HepG2 (cell line): ENCODE measurements around the gene PKP4. TPM values are rescaled to one million over a fixed set of nuclear protein-coding genes. Genes with fewer than 3 reads are reported as not detected.

Source experiments
- AKAP8 ChIP-seq: sonication (generic); formaldehyde crosslinking; IDR thresholded peaks from 2 replicates; pipeline ENCODE4 v1.5.1; 2020; ENCODE audit warnings: mild to moderate bottlenecking, missing genetic modification reagents
- BHLHE40 ChIP-seq: IDR thresholded peaks from 2 replicates; pipeline ENCODE4 v1.6.1; 2011; ENCODE audit warnings: low read length, improper control_type of control experiment
- CBX5 ChIP-seq: sonication (generic); formaldehyde crosslinking; IDR thresholded peaks from 2 replicates; pipeline ENCODE4 v1.4.0; 2020; ENCODE audit warnings: missing genetic modification reagents, borderline replicate concordance
- DMAP1 ChIP-seq: IDR thresholded peaks from 2 replicates; pipeline ENCODE4 v1.6.1; 2016
- FOXA1 ChIP-seq, 2 experiments: fragments of 450-650 bp in 1 of 2; sonication (generic) in 1 of 2; formaldehyde crosslinking in 1 of 2; IDR thresholded peaks; 2 replicates each; pipeline versions ENCODE4 v1.4.0 to v1.6.1; 2016 to 2020; ENCODE audit warnings: missing genetic modification reagents in 1 of 2
- FOXO1 ChIP-seq: sonication (generic); formaldehyde crosslinking; IDR thresholded peaks from 2 replicates; pipeline ENCODE4 v1.4.0; 2020; ENCODE audit warnings: missing genetic modification reagents
- HES4 ChIP-seq: sonication (generic); formaldehyde crosslinking; IDR thresholded peaks from 2 replicates; pipeline ENCODE4 v1.9.0; 2021; ENCODE audit warnings: mild to moderate bottlenecking, missing genetic modification reagents, borderline replicate concordance
- PHF8 ChIP-seq: sonication (generic); formaldehyde crosslinking; IDR thresholded peaks from 2 replicates; pipeline ENCODE4 v1.5.0; 2020; ENCODE audit warnings: missing genetic modification reagents
- TGIF2 ChIP-seq: IDR thresholded peaks from 2 replicates; pipeline ENCODE4 v1.6.1; 2016; ENCODE audit warnings: control low read depth, missing compliant biosample characterization
- XBP1 ChIP-seq: sonication (generic); formaldehyde crosslinking; IDR thresholded peaks from 2 replicates; pipeline ENCODE4 v1.5.0; 2020; ENCODE audit warnings: missing genetic modification reagents
- ZBTB21 ChIP-seq: sonication (generic); formaldehyde crosslinking; IDR thresholded peaks from 2 replicates; pipeline ENCODE4 v1.4.0; 2020; ENCODE audit warnings: missing genetic modification reagents
- ZMYM4 ChIP-seq: sonication (generic); formaldehyde crosslinking; IDR thresholded peaks from 2 replicates; pipeline ENCODE4 v1.8.1; 2023; ENCODE audit warnings: mild to moderate bottlenecking, missing genetic modification reagents
- ZNF225 ChIP-seq: sonication (generic); formaldehyde crosslinking; IDR thresholded peaks from 2 replicates; pipeline ENCODE4 v1.4.0; 2020; ENCODE audit warnings: mild to moderate bottlenecking, missing genetic modification reagents
- ZNF317 ChIP-seq: sonication (generic); formaldehyde crosslinking; IDR thresholded peaks from 2 replicates; pipeline ENCODE4 v1.5.0; 2020; ENCODE audit warnings: mild to moderate bottlenecking, missing genetic modification reagents
- ZNF564 ChIP-seq: sonication (generic); formaldehyde crosslinking; IDR thresholded peaks from 2 replicates; pipeline ENCODE4 v1.8.1; 2023; ENCODE audit warnings: mild to moderate bottlenecking, missing genetic modification reagents
- ZNF570 ChIP-seq: sonication (generic); formaldehyde crosslinking; IDR thresholded peaks from 2 replicates; pipeline ENCODE4 v1.4.0; 2020; ENCODE audit warnings: mild to moderate bottlenecking, missing genetic modification reagents, borderline replicate concordance
- ZNF605 ChIP-seq: sonication (generic); formaldehyde crosslinking; IDR thresholded peaks from 2 replicates; pipeline ENCODE4 v1.8.0; 2022; ENCODE audit warnings: mild to moderate bottlenecking, missing genetic modification reagents
- ZNF652 ChIP-seq: IDR thresholded peaks from 2 replicates; pipeline ENCODE4 v1.6.1; 2016; ENCODE audit warnings: low read depth, borderline replicate concordance
- ZNF674 ChIP-seq: sonication (generic); formaldehyde crosslinking; IDR thresholded peaks from 2 replicates; pipeline ENCODE4 v1.5.0; 2020; ENCODE audit warnings: low read depth, mild to moderate bottlenecking, missing genetic modification reagents
- ZNF776 ChIP-seq: sonication (generic); formaldehyde crosslinking; IDR thresholded peaks from 2 replicates; pipeline ENCODE4 v1.4.0; 2020; ENCODE audit warnings: mild to moderate bottlenecking, missing genetic modification reagents
- ZNF790 ChIP-seq: sonication (generic); formaldehyde crosslinking; IDR thresholded peaks from 2 replicates; pipeline ENCODE4 v1.8.0; 2022; ENCODE audit warnings: missing genetic modification reagents, mild to moderate bottlenecking, borderline replicate concordance
- ZSCAN29 ChIP-seq: sonication (generic); formaldehyde crosslinking; conservative IDR thresholded peaks from 2 replicates; pipeline ENCODE4 v1.4.0; 2020; ENCODE audit warnings: mild to moderate bottlenecking, missing genetic modification reagents
- polyA plus RNA-seq, 8 experiments: library from polyadenylated mRNA; depleted of rRNA in 3 of 8; stranded (reverse) in 7 of 8; unstranded in 1 of 8; fragments of >200 nt; fragmentation: Illumina TruSeq in 4 of 8; extraction: Trizol in 4 of 8; gene quantifications; 2 replicates each; pipeline versions ENCODE4 v1.2.1 to v1.2.3, GENCODE V29; 2011 to 2016; ENCODE audit warnings: low read depth in 4 of 8, missing spikeins in 1 of 8, mixed read lengths in 1 of 8; ENCODE audit not compliant: insufficient read depth in 1 of 8
- total RNA-seq, 5 experiments: library from RNA; depleted of rRNA; stranded (reverse); fragments of >200 nt; fragmentation: Illumina TruSeq; extraction: Trizol; gene quantifications; 2 replicates each; pipeline ENCODE4 v1.2.3, GENCODE V29; 2016; ENCODE audit warnings: low read depth in 1 of 5
- TF ChIP-seq, protein P1 (sequence below): IDR thresholded peaks from 2 replicates; pipeline ENCODE4 v1.6.1; 2016
- TF ChIP-seq, protein P2 (sequence below): sonication (generic); formaldehyde crosslinking; IDR thresholded peaks from 2 replicates; pipeline ENCODE4 v1.5.0; 2020; ENCODE audit warnings: missing genetic modification reagents, mild to moderate bottlenecking, borderline replicate concordance
- TF ChIP-seq, protein P3 (sequence below): sonication (generic); formaldehyde crosslinking; IDR thresholded peaks from 2 replicates; pipeline ENCODE4 v1.4.0; 2020; ENCODE audit warnings: missing genetic modification reagents

Gene PKP4
- total and polyA plus RNA-seq, 2 of the 13 experiments (the other 11 are each of a cell fraction or from before 2014, with no cell fraction given): 80.9 to 90.5 TPM

DNA sequence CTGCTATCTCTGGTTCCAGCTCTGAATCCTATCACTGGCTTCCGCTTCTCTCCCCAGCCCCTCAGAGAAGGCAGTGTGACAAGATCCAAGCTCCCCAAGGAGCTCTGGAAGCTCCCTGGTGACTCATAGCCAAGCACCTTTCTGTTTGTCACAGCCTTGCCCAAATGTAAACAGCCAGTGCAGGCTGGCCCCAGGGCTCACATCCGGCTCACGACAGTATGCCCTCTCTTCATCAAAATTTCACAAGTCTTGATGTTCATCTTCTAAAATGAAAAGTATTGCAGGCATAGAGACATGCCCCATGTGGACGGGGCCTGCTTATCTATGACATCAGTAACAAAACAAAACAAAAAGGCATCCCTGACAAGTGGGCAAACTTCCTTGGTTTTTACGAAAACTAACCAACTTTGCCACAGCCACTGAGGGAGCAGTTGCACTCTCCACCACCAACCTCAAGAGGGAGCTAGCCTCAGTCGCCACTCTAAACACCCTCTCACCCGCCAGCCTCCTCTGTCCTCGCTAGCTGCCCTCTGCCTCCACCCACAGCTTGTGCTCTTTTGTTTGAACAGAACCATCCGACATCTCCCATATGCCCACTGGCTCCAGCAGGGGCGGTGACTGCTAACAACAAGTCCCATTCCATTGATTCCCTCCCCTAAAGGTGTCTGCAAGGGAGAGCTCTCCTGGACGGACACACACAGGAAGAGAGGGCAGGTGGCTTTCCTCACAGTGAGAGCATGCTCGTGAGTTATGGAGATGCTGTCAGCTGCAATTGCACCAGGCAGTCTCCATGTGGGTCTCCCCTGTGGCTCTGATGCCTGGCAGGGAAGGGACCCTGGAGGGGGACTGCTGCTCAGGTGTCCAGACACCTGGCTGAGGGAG is 267.4 kb downstream of the PKP4 start (continued):
- TF ChIP-seq AKAP8 (CRISPR knock-in tag): no peak
- TF ChIP-seq ZNF317 (CRISPR knock-in tag): no peak
- peak; percentile 81 for TF ChIP-seq ZMYM4 (CRISPR knock-in tag)
- TF ChIP-seq TGIF2 (CRISPR knock-in tag): peak; percentile 62; the same call in 1 of the 2 replicates
- TF ChIP-seq DMAP1: no peak
- no peak for TF ChIP-seq ZSCAN29 (CRISPR knock-in tag)
- TF ChIP-seq, protein P1, sequence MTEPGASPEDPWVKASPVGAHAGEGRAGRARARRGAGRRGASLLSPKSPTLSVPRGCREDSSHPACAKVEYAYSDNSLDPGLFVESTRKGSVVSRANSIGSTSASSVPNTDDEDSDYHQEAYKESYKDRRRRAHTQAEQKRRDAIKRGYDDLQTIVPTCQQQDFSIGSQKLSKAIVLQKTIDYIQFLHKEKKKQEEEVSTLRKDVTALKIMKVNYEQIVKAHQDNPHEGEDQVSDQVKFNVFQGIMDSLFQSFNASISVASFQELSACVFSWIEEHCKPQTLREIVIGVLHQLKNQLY (CRISPR knock-in tag): no peak
- TF ChIP-seq, protein P2, sequence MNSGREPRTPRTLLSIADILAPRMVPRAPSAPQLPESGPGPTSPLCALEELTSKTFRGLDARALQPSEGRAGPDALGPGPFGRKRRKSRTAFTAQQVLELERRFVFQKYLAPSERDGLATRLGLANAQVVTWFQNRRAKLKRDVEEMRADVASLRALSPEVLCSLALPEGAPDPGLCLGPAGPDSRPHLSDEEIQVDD (CRISPR knock-in tag): no peak
- TF ChIP-seq FOXO1: peak; percentile 37; the same call in 1 of the 2 replicates
- TF ChIP-seq ZNF564 (CRISPR knock-in tag): no peak
- no peak for TF ChIP-seq ZNF776 (CRISPR knock-in tag)
- no peak for TF ChIP-seq ZNF570 (CRISPR knock-in tag)
- TF ChIP-seq HES4 (CRISPR knock-in tag): no peak
- no peak for TF ChIP-seq ZNF652 (CRISPR knock-in tag)
- TF ChIP-seq ZNF790 (CRISPR knock-in tag): no peak
- no peak; the same call in 1 of the 2 replicates for TF ChIP-seq ZNF225 (CRISPR knock-in tag)
- no peak for TF ChIP-seq XBP1 (CRISPR knock-in tag)
- TF ChIP-seq ZNF605: peak; percentile 12
- no peak for TF ChIP-seq ZBTB21 (CRISPR knock-in tag)
- no peak for TF ChIP-seq ZNF674 (CRISPR knock-in tag)
- TF ChIP-seq, protein P3, sequence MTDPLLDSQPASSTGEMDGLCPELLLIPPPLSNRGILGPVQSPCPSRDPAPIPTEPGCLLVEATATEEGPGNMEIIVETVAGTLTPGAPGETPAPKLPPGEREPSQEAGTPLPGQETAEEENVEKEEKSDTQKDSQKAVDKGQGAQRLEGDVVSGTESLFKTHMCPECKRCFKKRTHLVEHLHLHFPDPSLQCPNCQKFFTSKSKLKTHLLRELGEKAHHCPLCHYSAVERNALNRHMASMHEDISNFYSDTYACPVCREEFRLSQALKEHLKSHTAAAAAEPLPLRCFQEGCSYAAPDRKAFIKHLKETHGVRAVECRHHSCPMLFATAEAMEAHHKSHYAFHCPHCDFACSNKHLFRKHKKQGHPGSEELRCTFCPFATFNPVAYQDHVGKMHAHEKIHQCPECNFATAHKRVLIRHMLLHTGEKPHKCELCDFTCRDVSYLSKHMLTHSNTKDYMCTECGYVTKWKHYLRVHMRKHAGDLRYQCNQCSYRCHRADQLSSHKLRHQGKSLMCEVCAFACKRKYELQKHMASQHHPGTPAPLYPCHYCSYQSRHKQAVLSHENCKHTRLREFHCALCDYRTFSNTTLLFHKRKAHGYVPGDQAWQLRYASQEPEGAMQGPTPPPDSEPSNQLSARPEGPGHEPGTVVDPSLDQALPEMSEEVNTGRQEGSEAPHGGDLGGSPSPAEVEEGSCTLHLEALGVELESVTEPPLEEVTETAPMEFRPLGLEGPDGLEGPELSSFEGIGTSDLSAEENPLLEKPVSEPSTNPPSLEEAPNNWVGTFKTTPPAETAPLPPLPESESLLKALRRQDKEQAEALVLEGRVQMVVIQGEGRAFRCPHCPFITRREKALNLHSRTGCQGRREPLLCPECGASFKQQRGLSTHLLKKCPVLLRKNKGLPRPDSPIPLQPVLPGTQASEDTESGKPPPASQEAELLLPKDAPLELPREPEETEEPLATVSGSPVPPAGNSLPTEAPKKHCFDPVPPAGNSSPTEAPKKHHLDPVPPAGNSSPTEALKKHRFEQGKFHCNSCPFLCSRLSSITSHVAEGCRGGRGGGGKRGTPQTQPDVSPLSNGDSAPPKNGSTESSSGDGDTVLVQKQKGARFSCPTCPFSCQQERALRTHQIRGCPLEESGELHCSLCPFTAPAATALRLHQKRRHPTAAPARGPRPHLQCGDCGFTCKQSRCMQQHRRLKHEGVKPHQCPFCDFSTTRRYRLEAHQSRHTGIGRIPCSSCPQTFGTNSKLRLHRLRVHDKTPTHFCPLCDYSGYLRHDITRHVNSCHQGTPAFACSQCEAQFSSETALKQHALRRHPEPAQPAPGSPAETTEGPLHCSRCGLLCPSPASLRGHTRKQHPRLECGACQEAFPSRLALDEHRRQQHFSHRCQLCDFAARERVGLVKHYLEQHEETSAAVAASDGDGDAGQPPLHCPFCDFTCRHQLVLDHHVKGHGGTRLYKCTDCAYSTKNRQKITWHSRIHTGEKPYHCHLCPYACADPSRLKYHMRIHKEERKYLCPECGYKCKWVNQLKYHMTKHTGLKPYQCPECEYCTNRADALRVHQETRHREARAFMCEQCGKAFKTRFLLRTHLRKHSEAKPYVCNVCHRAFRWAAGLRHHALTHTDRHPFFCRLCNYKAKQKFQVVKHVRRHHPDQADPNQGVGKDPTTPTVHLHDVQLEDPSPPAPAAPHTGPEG (CRISPR knock-in tag): no peak
- TF ChIP-seq PHF8 (CRISPR knock-in tag): no peak
- TF ChIP-seq CBX5: 0 out of 2 replicates have a peak, but pooled peaks have one; percentile 50
- no peak for TF ChIP-seq FOXA1 (IDR thresholded peaks at IDR 0.05)
- TF ChIP-seq FOXA1 (CRISPR knock-in tag; IDR thresholded peaks at IDR 0.05): peak; percentile 90
- 0 out of 2 replicates have a peak, but pooled peaks have one; percentile 5 for TF ChIP-seq BHLHE40
